Measurements from ENCODE around the gene FXYD1.
"Not testable (repeated sequence)": the region's sequence is repeated elsewhere in the genome, so short reads cannot be mapped to it uniquely, and the experiment has no call there.

Gene FXYD1

DNA sequence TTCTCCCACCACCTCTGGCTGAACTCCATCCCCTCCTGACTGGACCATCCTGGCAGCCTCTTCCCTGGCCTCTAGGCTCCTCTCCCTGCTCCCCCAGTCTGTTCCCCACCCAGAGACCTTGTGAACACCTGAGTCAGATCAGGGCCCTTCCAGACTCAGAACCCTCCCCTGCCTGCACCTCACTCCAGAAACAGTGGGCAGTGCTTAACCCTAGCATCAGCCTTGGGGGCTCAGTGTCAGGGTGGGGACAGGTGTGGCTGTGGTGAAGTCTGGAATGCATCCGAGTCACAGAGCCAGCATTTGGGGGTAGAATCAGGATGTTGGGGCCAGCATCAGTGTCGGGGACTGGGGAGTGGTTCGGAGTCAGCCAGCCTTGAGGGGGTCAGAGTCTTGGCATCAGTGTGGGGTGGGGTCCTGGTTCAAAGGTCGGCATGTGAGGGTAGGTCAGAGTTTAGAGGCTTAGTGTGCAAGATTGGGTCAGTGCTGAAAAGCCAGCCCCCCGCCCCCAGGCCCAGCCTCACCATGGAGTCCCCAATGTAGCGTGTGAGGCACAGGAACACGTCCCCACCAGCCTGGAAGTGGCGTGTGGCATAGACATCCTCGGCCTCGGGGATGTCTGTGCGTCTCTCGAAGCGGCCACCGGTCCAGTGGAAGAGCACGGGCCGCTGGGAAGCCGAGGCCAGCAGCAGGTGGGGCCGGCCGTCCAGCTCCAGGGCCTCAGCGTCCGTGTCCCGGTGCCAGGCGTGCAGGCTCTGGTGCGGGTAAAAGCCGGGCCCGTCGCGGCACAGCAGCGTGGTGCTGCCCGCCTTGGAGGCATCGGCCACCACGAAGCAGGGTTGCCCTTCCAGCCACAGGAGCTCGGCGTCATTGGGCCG, 12.6 kb upstream of the FXYD1 start:
- no peak for DNase-seq

DNA sequence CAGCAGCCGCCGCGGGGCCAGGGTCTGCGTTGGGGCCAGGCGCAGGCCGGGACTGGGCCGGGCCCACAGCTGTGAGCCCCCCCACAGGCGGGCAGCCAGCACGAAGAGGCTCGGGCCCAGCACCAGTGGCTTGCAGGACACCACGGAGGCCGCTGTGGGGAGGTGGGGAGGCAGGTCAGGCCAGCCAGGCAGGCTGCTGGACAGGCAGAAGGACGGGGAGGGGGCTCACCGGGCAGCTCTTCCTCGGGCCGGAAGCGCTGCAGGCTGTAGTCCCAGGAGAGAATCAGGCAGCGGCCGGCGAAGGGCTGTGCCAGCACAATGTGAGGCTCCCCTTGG, 12.0 kb upstream of the FXYD1 start:
- DNase-seq: peak in 1 of 2 donors; percentile 72

DNA sequence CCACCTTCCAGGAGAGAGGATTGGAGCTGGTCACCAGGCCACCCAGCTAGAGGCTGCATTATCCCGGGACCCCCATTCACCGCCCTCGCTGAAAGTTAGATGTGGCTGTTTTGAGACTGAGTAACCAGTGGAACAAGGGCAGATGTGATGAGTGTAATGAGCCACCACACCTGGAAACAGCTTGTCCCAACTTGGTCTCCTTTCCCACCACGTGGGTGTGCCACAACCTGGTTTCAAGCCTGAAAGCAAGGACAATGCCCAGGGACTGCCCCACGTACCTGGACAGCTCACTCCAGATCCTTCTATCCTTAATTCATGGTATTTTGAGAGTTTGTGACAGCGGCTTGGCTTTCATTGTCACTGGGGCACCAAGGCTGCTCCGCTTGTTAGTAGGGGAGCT, 10.8 kb upstream of the FXYD1 start:
- no peak for DNase-seq

DNA sequence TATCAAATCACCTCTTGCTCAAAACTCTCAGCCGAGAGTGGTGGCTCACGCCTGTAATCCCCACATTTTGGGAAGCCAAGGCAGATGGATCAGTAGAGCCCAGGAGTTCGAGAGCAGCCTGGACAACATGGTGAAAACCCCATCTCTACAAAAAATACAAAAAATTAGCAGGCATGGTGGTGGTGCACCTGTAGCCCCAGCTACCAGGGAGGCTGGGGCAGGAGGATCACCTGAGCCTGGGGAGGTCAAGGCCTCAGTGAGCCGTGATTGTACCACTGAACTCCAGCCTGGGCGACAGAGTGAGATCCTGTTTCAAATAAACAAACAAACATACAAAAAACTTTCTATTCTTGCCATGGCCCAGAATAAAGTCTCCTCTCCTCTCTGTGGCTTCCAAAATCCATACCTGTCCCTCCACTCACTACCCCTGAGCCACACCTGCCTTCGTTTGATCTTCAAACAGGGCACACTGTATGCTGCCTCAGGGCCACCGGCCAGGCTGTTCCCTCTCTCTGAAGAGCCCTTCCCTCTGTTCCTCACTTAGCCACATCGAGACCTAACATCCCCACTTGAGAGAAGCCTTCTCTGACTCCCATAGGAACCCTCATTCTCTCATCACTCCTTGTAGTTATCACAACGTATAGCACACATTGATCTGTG, 10.1 kb upstream of the FXYD1 start:
- DNase-seq: no peak

DNA sequence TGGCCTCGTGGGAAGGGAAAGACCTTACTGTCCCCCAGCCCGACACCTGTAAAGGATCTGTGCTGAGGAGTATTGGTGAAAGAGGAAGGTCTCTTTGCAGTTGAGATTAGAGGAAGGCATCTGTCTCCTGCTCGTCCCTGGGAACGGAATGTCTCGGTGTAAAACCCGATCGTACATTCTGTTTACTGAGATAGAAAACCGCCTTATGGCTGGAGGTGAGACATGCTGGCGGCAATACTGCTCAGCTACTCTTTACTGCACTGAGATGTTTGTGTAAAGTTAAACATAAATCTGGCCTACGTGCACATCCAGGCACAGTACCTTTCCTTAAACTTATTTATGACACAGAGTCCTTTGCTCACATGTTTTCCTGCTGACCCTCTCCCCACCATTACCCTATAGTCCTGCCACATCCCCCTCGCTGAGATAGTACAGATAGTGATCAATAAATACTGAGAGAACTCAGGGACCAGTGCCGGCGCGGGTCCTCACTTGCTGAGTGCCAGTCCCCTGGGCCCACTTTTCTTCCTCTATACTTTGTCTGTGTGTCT, 8.8 kb upstream of the FXYD1 start:
- DNase-seq: not testable (repeated sequence)

DNA sequence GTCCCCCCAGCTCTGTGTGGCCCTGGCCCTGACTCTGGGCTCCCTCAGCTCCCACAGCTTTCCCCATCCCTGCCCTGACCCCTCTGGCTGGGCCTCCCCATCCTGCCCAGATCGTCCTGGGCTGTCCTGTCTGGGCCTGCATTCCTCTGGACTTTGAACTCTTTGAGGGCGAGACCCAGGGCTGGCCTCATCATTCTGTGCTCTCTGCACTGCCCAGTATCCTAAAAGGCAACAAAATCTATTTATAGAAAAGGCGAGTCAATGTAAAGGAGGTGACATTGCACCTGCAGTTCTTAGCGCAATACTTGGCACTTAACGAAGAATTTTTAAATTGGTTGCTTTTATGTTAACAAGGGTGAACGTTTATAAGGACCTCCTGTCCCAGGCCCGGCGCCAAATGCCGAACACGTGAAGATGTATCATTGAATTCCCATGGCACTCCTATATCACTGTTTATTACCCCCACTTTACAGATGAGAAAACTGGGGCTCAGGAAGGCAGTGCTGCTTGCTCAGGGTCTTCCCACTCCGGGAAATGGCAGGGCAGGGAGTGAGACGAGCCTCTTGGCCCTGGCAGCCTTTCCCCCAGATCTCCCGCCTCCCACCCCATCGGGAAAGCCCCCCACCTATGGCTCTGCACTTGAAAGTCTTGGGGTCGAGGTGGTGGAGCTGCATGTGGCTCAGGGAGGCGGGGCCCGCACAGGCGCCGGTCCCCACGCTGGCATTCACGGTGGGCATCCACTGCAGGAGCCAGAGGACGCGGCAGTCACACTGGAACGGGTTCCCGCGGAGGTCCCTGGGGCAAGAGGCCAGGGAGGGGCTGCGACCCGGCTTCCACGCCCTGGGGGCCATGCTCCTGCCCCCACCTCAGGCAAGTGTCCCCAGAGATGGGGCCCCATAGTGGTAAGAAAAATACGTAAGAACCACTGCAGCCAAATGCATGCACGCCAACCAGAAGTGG, 7.6 kb upstream of the FXYD1 start:
- DNase-seq: no peak

DNA sequence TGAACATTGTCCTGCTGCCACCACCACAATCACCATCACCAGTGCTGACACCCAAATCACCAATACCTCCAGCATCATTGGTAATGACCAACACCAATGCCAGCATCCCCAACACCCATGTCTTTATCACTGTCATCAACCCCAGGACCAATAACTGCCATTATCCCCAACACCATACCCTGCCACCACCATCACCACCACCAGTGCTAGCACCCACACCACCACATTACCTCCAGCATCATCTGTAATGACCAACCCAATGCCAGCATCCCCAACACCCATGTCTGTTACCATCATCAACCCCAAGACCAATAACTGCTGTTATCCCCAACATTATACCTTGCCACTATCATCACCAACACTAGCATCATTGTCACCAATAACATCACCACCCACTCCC, 6.4 kb upstream of the FXYD1 start:
- no peak for DNase-seq

DNA sequence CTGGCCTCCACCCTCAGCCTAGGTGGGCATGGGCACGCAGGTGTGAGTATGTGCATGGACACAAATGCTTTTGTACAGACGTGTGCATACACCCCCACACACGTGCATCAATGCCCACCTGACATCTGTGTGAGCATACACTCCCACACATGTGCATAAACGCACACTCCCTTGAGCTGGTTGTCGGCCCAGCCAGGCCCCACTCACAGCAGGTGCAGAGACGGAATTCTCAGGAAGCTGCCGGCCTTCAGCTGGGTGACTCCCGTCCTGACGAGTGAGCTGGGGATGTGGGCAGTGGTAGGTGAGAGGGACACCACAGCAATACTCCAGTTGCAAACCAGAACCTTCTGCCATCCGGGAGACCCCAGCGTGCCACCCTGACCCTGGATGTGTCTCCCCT, 4.8 kb upstream of the FXYD1 start:
- no peak for DNase-seq

DNA sequence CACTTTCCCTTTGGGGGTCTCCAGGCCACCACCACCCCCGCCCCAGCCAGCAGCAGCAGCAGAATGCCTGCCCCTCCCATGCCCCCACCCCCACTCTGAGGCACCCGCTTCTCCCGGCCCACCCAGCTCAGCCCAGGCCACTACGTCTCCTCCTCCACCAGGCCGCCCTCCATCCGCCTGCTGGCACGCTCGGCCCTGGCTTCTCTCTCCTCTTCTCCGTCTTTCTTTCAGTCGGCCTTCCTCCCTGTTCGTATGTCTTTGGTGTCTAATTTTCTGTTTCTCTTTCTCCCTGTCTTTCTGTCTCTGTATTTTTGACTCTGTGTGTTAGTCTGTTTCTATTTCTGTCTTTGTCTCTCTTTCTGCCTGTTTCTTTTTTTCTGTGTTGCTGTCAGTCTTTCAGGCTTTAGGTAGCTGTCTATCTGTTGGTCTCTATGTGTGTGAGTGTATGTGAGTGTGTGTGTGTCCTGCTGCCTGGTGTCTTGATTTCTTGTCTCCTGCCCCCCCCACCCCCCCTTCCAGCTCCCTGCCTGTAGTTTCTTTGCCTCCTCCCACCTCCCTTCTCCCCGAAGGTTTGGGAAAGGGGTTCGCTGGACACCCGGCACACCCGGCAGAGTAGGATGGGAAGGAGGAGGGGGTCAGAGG, 3.9 kb upstream of the FXYD1 start, which contains the start of gene LGI4:
Gene LGI4 (minus strand): TSS at position 459 of the 642 bp plus-strand sequence. CDS start 379 bp downstream, at position 80.
- no peak for DNase-seq

DNA sequence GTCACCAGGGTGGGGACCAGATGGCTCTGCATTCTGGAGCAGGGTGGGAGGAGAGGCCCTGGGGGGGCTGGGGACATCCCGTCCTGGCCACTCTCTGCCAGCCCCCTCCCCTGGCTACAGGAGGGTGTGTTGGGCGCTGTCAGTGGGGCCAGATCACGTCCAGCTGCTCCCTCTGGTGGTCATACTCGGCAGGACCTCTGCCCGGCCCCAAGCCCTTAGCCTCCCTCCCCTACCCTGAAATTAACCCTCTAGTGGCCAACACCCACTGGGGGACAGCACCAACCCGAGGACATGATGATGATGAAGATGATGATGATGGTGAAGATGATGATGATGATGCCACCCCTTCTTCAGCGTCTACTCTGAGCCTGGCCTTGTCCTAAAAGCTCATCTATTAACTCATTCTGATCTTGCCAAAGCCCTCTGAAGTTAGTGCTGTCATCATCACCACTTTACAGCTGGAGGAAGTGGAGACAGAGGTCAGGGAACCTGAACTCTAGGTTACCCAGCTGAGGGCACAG, 3.2 kb upstream of the FXYD1 start:
- peak; percentile 69 to 73 for DNase-seq

DNA sequence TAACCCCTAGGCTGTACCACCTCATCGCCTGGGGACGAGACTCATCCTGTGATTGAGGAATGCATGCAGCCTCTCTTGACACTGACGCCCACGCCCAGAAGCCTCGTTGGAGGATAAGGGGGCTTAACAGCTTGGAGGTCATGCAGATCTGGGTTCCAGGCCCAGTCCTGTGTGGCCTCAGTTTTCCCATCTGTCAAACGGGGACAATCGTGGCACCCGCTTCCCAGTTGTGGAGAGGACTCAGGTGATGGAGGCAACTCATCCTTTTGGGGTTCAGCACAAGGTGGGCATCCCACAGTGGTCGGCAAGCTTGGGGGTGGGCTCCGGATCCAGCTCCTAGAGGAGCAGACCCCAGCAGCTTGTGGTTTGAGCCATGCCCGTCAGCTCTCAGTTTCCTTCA, 2.4 kb upstream of the FXYD1 start:
- DNase-seq: no peak

DNA sequence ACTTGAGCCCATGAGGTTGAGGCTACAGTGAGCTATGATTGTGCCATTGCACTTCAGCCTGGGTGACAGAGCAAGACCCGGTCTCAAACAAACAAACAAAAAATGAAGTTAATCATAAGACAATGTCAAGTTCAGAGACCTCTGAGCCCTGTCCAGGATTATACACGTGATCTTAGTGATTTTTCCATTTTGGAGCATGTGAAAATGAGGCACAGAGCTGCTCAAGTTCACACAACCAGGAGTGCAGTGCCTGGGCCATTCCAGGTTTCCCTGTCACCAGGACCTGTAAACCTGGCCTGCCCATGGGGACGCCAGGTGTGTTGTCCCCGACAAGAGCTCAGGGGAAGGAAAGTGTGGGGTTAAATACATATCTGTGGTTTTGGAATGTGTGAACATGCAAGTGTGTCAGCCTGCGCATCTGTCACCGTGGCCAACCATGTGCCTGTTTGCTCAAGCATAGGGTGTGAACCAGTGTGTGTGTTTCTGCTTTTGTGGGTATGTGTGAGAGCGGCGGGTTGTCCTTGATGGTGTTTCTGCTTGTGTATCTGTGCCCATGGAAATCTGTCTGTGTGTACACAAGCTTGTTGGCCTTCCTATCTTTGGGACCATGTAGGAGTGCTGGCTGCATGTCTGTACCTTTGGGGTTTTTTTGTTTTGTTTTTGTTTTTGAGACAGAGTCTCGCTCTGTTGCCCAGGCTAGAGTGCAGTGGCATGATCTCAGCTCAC, 1.5 kb upstream of the FXYD1 start:
- DNase-seq: no peak

DNA sequence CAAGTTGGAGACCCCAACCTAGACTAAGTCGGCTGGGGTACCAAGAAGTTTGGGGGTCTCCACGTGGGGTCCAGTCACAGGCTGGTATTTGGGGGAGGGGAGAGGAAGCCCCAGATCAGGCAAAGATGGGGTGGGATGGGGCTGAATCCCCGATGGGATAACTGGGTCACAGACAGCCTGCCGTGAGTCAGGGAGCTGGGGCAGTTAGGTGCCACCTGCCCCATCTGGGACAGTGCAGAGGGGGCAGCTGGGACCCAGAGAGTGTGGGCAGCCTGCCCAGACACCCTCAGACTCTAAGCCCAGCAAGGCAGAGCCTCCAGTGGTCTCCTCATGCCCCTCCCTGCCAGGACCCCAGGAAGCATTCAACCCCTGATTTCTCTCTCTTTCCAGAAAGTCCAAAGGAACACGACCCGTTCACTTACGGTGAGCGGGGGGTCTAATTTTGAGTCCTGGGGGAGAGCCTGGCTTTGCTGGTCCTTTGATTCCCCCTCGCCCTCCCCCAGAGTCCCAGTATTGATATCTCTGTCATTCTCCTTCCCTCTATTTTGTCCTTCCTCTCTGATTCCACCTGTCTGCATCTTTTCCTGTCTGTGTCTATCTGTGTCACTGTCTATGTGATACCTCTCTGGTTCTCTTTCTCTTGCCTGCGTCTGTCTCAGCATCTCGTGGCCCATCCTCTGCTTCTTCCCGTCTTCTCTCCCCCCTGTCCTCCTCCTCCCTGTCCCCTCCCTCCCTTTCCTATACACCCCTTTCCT, 1.8 kb downstream of the FXYD1 start:
- no peak for DNase-seq

DNA sequence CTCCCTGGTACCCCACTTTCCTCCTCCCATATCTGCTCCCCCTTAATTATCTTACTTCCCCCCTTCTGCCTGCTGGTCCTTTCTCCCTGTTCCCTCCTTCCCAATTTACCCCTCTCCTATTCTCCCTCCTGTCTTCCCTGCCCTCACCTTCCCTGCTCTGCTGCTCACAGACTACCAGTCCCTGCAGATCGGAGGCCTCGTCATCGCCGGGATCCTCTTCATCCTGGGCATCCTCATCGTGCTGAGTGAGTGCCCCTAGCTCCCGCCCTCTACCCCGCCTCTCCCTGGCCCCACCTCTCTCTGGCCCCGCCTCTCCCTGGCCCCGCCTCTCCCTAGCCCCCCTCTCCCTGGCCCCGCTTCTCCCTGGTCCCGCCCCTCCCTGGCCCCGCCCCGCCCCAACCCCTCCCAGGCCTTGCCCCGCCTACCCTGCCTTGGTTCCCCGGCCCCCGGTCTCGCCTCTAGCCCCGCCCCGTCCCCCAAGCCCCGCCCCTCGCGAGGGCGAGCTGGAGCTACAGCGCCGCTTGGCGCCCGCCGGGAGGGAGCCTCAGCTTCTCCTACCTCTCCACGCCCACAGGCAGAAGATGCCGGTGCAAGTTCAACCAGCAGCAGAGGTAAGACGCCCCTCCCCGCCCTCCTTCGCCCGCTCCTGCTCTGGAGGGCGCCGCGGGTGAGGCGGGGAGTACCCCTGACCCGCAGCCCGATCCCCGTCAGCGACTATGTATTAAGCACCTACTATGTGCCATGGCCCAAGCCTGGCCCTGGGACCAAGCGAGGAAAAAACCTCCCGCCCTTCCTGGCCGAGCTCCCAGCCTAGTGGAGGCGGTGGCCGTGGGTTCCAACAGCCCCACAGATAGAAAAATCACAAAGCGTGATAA, 2.6 kb downstream of the FXYD1 start:
- peak; percentile 94 to 98 for DNase-seq

DNA sequence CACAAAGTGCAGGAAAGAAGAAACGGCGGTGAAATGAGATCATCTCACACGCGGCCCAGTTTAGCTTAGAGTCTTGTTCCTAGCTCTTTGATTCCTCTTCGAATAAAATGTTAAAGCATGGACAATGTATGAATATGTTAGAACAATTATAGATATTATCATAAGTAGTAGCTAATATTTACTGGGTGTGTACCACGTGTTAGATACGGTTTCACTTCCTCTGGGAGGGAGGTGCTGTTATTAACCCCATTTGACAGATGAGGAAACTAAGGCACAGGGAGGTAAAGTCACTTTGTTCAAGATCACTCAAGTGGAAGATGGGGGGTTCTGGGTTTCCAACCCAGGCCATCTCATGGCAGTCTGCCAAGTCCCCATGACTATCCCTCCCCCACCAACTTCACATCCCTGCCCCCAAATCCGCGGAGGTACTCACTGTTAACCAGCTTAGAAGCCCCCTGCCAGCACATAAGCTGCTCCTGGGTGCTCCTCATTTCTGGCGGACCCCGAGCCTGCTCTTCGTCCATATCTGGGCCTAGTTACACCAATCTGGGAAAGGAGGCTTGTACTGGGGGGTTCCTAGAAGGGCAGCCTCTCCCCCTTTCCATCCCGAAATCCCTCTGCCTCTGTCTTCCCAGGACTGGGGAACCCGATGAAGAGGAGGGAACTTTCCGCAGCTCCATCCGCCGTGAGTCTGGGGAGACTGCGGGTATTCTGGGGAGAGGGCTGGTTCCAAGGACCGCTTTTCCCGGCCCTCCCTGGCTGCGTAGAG, 3.4 kb downstream of the FXYD1 start:
- DNase-seq: no peak

DNA sequence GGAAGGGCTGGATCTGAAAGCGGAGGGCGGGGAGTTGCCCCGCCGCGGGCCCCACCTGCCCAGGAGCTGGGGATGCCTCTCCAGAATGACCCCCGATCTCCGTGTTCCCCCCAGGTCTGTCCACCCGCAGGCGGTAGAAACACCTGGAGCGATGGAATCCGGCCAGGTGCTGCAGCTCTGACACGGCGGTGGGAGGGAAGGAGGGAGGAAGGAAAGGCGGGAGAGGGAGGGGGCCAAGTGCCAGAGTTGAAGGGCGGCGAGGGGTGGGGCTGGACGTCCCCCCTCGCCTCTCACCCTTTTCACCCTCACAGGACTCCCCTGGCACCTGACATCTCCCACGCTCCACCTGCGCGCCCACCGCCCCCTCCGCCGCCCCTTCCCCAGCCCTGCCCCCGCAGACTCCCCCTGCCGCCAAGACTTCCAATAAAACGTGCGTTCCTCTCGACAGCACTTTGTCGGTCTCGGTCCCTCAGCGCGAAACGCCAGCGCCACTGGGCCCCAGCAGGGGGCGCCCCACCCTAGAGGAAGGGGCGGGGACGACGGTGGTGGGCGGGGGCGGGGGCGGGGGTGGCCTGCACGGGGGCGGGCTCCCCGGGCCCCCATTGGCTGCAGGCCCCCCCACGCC, 4.1 kb downstream of the FXYD1 start:
- DNase-seq: peak in 1 of 2 donors; percentile 52

DNA sequence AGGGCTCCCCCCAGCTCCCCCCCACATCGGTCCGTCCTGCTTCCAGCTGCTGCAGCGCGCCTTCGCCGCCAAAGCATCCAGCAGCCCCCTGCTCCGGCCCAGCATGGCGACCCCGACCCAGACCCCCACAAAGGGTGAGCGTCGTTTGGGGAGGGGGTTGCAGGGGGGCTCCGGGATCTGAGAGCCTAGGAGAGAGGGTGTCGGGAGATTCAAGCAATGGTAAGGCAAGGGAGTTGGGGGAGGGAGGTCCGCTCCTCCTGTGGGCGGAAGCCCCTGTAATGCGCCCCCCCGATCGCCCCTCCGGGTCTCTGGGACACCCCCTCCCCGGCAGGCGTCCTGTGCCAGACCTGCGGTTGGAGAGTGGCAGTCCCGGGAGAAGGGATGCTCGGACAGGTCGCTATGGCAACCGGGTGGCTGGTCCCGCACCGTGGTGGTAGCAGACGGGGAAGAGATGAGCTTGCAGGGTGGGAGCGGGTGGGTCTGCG, 4.6 kb downstream of the FXYD1 start, which contains the start of gene FXYD7:
Gene FXYD7 (plus strand): TSS at position 25 of the 485 bp plus-strand sequence. CDS start 79 bp downstream, at position 104.
- peak in 1 of 2 donors; percentile 22 for DNase-seq

DNA sequence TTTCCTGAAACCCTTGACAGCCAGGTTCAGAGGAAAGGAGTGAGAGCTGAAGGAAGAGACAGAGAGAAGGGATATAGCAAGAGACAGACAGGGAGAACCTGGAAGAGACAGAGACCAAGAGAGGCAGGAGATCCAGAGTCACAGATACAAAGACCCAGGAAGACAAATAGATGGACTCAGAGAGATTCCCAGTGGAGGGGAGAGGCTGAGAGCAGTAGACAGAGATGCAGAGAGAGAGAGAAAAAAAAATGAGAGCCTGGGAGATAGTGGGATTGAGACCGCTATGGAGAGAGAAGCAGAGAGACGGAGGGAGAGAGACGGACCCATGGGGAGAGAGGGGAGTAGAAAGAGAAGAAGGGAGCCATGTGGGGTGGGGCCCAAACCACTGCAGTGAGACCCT, 5.2 kb downstream of the FXYD1 start:
- DNase-seq: no peak
